CD4-positive, alpha-beta T cell treated with Interferon alpha-2 for 1 hour (primary cell): ENCODE results near the gene FARP1.

Experiments
- DNase-seq, 2 donors: peaks; one replicate each; pipeline ENCODE4 v3.0.0-alpha.2; 2020 to 2022

Gene FARP1

DNA sequence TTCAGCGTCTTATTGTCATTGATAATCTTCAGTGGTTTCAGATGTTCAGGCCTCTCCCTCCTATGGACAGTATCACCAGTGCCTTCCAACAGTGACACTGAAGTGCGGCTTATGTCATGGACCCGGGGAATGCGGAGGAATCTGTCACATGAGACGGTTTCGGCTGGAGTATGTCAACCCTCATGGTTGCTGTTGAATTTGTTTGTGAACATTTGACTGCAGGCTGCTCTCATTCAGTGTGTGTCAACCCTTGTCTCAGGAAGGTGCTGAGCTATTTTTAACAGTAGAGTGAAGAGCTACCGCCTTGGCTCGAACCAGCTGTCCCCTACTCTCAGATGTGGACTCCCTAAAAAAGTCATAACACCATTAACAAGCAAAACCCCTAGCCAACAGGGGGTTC is 173.0 kb downstream of the FARP1 start:
- no peak for DNase-seq

DNA sequence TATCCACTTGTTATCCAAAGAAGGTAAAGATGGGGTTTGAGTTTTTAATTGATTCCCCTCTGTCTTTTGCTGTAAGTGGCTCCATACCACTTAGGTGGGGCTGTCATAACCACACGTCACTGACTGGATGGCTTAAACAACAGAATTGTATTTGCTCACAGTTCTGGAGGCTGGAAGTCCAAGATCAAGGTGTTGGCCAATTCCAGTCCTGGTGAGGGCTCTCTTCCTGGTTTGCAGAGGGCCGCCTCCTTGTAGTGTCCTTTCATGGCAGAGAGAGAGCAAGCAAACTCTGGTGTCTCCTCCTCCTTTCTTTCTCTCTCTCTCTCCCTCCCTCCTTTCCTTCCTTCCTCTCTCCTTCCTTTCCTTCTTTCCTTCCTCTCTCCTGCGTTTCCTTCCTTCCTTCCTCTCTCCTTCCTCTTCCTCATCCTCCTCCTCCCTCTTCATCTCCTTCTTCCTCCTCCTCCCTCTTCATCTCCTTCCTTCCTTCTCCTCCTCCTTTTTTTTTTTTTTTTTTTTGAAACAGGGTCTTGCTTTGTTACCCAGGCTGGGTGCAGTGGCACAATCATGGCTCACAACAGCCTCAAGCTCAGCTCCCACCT is 174.8 kb downstream of the FARP1 start:
- DNase-seq = no peak

DNA sequence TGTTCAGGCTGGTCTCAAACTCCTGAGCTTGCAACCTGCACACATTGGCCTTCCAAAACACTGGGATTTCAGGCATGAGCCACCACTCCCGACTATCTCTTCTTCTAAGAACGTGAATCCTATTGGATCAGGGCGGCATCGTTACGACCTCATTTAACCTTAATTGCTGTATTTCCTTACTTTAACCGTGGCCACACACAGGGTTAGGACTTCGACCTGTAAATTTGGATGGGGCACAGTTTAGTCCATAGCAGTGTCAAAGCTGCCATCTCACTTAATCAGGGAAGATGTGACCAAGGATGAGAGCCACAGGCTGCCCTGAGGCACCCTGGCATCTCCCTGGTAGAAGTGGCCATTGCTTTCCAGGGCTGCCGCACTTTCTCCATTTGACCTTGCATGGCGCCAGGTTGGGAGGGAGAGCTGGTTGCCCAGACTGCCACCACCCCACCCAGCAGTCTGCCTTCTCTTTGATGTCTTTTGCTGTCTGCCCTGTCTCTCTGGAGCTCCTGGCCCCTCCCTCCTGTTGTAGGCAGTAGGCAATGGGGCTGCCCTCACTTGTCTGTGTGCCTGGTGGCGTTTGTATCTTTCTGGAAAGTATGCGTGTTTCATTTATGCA is 175.5 kb downstream of the FARP1 start:
- no peak for DNase-seq

DNA sequence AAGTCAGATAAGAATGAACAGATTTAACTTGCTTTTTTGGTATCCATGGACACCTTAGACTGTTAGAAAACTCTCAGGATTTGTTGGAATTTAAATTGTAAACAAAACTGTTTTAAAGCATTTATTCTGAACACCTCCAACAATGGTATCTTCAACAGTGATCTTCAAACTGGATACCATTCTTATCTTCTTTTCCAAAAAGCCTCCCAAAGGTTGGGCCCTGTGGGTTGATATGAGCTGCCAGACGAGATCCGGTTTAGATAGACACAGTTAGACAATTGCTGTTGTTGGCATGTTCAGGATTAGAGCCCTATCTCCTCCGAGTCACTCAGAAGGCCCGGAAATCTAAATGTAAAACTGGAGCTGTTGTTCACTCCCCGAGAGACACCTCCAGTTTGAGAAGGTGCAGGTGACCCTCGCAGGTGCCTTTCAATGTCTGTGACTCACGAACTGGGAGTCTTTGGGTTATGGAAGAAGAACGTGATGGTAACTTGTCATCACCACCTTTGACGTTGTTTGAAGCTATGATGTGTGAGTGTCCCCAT is 177.7 kb downstream of the FARP1 start:
- DNase-seq = no peak

DNA sequence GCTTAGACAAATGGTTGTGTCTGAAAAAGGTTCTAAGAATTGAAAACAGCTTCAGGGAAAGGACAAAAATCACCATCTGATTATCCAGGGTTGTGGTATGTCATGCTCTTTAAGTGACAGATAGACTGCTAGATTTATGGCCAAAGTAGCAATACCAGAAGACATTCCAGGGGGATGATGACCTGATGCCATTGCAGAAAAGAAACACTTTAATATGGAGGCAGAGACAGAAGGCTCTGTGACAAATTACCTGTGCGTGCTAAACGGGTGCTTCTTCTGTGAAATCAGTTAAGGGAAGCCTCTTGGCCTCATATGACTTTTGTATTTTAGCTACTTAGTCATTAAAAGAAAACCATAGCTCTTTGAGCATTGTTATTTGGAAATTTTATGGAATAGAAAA is 178.5 kb downstream of the FARP1 start:
- no peak for DNase-seq

DNA sequence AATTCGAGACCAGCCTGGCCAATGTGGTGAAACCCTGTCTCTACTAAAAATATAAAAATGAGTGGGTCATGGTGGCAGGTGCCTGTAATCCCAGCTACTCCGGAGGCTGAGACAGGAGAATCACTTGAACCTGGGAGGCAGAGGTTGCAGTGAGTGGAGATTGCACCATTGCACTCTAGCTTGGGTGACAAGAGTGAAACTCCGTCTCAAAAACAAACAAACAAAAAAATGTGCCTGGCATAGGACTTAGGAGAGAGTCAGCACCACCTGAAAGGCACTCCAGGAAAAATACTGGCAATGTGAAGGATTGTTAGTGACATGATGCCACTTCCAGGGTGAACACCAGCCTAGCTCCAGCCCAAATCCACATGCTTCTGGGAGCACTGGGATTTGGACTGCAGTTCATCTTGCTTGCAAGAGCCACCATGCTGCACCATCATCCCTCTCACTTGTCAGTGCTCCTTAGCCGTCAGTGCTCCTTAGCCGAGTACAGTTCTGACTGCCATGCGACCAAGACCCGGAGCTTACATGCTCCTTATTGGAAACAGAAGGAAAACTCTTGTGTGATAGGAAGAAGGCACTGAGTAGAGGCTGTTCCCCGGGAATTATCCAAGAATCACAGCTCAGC is 179.3 kb downstream of the FARP1 start:
- DNase-seq = no peak

DNA sequence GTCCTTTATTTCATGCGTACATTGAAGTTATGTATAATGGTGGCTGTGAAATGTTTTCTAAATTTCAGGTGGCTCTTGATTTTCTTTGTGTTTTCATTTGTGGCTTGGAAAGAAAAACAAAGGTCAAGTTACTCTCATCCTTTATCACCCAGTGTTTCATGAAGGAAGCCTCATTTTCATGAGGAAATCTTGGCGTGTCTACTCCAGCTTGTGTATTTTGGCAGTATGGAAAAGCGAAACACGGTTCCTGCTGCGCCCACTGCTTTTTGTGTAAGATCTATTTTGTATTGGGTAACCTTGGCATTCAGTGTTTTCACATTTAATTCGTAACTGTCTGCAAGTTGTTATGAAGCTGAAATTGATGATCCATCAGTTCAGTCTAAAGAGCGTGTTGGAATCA is 181.2 kb downstream of the FARP1 start:
- no peak for DNase-seq

DNA sequence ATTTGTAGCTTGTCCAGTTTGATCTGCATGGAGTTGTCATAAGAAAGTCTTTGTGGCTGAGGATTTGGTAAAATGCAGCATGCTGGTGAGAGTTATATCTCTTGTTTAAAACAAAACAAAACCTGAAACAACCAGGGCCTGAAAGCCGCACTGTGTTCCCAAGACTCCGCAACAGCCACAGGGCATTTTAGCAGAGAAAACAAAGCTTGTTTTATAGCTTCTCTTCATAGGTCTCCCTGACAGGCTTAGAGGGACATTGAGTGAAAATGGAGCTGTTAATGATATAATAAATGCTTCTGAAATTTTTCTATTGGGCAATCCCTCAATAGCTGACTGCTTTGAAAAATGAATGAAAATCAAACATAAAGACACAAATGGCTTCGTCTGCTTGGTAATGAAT is 182.8 kb downstream of the FARP1 start:
- no peak for DNase-seq

DNA sequence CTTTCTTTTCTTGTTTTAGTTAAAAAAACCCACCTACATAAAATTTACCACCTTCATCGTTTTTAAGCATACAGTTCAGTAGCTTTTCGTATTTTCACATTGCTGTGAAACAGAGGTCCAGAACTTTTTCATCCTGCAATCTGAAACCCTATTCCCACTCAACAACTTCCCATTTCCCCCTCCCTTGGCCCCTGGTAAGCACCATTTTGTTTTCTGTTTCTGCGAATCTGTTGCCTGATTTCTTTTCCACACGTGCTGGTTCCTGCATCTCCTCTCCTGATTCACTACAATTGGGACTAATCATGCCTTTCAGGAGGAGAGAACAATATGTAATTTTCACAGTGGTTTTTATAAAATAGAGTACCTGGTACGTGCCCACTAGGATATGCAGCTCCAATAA is 183.4 kb downstream of the FARP1 start:
- no peak for DNase-seq

DNA sequence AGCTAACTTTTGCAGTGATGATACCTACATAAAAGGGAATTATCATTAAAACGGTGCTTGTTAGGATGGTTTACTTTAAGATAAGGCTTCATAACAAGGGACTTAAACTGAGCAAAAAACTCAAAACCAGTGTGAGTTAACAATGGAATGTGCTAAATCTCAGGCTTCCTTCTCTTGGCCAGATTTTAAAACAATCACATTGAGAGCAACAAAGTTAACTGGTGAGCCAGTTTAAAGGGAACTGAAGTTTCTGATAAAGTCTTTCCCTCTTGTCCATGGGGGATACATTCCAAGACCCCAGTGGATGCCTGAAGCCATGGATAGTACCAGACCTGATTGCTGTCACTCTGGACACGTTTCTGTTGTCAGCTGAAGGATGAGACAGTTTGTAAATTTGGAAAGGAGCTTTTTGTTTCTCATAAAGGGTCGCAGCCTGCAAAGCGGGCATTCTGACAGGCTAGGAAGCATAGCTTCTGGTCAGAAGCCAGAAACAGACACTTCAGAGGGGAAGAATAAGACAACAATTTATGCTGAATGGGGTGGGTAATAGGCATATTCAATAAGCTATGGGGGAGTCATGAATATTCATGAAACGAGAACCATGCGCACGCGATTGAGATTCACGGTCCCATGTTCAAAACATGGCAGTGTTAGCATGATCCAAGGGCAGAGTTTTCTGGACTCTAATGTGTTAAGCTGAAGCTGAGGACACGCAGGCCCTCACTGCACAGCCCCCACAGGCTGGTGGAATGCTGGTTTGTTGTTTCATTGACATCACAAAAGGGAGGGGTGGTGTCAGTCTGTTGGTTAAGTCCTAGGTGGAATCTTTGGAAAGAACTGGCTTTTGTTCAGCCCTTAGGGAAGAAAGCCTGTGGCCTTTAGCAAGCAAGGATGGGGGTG is 184.7 kb downstream of the FARP1 start:
- DNase-seq = no peak

DNA sequence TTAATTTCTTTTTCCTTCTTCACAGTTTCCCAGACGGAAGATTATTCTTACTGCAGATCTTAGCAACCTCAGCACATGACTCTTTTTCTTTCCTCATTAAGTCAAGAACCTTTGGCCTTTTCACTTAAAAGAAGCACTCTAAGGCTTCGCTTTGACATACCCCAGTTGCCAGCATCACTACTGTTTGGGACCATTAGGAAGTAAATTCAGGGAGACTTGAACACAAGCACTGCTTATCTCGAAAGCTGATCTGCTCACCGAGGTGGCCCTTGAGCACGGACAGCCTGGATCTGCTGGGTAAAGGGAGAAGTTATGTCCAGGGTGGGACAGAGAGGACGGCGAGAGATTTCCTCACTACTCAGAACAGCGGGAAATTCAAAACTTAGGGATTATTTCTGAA is 185.6 kb downstream of the FARP1 start:
- no peak for DNase-seq

DNA sequence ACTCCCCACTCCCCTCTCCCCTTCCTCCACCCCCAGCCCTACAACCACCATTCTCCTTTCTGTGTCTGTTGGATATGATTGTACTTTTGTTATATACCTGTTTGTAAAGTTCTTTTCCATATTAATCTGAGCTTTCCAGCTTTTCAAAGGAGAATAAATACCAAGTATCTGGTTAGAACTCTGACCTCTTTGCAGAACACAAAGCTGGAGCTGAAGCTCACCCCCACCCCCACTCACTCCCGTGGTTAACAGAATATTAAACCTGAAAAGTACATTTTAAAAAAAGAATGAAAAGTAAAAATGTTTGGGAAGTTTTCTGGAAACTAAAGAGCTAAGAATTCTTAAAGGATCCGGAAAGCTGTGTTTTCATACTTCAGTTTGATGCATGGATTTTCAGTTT is 189.3 kb downstream of the FARP1 start:
- no peak for DNase-seq

DNA sequence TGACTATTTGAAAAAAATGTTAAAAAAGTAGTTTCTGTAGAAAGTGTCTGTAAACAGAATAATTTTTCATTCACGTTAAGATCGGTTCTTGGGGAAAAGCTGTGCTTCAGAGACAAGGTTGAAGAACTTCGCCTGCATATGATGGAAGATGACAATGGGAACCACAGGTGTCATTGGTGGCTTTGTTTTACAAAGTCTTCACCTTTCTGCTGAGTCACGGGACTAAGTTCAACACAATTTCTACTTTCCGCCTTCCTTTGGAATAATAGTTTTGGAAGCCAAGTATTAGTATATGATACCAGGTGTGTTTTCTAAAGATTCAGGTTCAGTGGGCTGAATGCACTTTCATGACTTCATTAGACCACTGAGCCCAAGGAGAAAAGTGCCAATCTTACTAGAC is 189.8 kb downstream of the FARP1 start:
- no peak for DNase-seq

DNA sequence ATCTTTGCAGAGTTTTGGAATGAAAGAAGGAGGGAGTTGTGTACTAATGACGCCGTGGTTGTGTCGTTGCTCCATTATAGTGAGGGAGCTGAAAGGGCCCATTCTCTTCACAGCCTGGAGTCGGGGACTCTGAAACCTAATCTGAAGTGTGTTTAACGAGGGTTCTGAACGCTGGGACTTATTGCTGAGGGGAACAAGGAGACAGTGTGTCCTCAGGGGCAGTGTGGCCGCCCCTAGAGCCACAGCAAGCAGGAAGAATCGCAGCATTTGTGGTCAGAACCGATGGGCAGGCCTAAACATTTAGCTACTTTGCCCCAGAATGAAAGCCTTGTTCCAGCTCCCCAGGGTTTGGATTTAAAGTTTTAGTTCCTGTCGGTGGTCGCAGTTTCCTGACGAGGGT is 190.6 kb downstream of the FARP1 start:
- no peak for DNase-seq

DNA sequence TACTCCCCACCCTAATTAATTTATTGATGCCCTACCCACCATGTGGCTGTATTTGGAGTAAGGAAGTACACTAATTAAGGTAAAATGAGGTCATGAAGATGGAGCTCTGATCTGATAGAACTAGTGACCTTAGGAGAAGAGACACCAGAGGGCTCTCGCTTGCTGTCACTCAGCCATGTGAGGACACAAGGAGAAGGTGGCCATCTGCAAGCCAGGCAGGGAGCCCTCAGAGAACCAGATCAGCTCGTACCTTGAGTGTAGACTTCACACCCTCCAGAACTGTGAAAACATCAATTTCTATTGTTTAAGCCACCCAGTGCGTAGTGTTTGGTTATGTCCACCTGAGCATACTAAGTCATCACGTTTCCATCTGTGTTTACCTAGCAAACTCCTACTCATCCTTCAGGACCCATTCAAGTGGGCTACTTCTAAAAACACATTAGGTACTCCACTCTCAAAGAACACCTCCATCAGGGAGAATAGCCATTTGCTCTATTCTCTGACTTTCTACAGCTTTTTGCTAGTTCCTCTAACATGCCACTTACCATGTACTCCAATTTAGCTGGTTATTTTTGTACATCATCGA is 191.8 kb downstream of the FARP1 start:
- DNase-seq = no peak

DNA sequence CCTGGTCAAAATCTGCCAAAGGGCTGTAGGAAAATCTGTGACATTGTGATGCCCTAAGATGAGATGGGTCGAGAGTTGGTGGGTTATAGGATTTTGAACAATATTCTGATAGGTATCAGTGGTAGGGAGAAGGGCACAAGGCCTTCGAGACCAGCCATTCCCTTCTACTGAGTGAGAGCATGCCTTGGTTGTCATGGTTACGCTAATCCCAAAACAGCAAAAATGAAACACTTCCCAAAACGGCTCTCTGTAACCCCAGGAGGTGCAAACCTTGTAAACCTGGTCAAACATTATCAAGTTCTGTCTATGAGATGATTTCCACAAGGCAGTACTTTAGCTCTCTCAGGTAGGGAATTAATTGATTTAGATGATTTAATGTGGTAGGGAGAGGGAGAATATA is 192.8 kb downstream of the FARP1 start:
- DNase-seq = no peak

DNA sequence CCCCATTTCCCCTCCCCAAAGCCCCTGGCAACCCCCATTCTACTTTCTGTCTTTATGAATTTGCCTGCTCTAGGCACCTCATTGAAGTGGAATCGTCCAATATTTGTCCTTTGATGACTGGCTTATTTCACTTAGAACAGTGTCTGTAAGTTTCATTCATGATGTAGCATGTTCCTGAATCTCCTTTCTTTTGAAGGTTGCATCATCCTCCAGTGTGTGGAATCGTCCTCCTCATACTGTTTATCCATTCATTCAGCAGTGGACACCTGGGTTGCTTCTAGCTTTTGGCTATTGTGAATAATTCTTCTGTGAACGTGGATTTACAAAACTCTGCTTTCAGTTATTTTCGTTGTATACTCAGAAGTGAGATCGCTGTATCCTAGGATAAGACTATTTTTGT is 195.4 kb downstream of the FARP1 start:
- DNase-seq = no peak

DNA sequence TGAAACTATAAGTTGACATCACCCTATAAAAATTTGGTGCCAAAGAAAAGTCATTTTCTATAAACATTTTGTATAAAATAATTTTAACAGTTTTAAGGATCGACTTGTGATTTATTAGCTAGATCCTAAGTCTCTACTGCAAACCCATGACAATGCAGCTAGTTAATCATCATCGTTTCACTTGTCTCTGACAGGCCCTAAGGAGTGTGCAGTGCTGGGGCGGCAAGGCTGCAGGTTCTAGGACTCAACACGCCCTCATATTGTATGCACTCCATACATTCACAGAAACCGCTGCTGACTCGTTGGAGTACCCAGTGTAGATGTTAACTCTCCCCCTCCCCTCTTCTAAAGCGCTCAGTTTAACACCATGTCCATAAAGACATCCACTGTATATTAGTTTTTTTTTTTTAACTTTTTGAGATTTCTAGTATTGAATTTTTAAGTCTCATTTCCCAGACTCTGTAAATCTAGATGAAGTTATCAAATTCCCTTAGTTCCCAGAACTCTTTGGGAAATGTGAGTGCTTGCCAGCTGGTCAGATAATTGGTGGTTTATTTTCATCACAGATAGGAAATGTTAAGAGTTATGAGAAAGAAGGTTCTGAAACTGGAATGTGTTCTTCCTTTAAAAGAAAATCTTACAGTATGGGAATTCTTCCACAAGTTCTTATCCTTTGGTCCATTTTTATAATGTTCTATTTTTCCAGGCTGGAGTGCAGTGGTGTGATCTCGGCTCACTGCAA is 197.0 kb downstream of the FARP1 start:
- DNase-seq = no peak

DNA sequence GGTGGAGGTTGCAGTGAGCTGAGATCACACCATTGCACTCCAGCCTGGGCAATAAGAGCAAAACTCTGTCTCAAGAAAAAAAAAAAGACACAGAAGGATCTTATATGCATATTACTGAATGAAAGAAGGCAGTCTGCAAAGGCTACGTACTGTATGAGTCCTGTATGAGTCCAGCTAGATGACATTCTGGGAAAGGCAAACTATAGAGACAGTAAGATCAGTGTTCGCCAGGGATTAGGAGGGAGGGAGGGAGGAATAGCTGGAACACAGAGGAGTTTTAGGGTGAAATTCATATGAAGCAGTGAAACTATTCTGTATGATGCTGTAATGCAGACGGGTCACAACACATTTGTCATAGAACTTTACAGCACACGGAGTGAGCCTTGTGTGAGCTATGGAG is 200.1 kb downstream of the FARP1 start:
- no peak for DNase-seq

DNA sequence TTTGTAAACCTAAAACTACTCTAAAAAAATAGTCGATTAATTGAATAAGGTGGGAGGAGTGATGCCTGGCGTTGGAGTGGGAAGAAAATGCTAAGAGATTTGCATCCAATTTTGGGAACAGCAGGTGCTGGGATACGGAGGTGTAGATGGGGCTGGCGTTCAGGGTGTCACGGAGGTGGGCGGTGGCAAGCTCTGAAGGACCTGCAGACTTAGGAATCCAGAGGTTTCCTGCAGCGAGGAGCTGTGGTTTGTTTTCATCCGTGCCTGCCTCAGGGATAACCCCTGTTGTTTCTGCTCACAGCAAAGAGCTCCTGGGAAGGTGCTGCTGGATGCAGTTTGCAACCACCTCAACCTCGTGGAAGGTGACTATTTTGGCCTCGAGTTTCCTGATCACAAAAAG is 200.6 kb downstream of the FARP1 start:
- DNase-seq = no peak

DNA sequence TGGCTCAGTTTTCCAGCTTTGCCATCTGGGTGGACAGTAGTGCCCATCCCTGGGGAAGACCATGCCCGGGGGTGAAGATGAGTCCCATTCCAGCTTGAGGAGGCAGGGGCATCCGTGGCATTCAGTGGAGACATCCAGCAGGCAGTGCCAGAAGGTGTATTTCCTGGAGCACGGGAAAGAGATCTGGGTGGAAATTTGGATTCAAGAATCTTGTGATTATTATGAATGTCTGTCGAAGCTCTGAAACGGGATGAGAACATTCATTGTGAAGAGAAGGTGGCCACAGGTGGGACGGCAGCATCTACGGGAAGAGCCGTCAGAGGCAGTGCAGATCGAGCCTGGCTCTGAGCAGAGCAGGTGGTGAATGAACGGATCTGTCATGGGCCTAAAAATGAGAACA is 201.5 kb downstream of the FARP1 start:
- no peak for DNase-seq
